ENCODE data around the gene LGR6. TPM values are rescaled to one million over a fixed set of nuclear protein-coding genes. Genes with fewer than 3 reads are reported as not detected.

LGR6 gene
- total RNA-seq, 1 experiment from 2014 or later: 0.56 TPM

- TF ChIP-seq, protein P1, sequence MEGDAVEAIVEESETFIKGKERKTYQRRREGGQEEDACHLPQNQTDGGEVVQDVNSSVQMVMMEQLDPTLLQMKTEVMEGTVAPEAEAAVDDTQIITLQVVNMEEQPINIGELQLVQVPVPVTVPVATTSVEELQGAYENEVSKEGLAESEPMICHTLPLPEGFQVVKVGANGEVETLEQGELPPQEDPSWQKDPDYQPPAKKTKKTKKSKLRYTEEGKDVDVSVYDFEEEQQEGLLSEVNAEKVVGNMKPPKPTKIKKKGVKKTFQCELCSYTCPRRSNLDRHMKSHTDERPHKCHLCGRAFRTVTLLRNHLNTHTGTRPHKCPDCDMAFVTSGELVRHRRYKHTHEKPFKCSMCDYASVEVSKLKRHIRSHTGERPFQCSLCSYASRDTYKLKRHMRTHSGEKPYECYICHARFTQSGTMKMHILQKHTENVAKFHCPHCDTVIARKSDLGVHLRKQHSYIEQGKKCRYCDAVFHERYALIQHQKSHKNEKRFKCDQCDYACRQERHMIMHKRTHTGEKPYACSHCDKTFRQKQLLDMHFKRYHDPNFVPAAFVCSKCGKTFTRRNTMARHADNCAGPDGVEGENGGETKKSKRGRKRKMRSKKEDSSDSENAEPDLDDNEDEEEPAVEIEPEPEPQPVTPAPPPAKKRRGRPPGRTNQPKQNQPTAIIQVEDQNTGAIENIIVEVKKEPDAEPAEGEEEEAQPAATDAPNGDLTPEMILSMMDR (IDR thresholded peaks at IDR 0.05; ENCODE audit: unreplicated experiment): no peak
- Mint-ChIP-seq H3K27ac (ENCODE audit: low read depth, unreplicated experiment) (no peak overlapping the region), H3K9me3 (ENCODE audit: unreplicated experiment) (no peaks in the 10 kb centered on the region), H3K27me3 (ENCODE audit: insufficient read depth, unreplicated experiment) (peaks cover 62% of the 10 kb centered on the region), H3K4me3 (ENCODE audit: unreplicated experiment) (no peak overlapping the region), H3K4me1 (ENCODE audit: insufficient read depth, unreplicated experiment) (peaks cover 31% of the 10 kb centered on the region), H3K36me3 (ENCODE audit: insufficient read depth, unreplicated experiment) (no peaks in the 10 kb centered on the region)
- intact Hi-C loops (cut with micrococcal nuclease): no loop called here
- no peak for DNase-seq (ENCODE audit: unreplicated experiment)
- BruUV-seq (replicated peaks): no TSS peak
- ChIA-PET CTCF (interaction anchor here (1.6 kb wide), 2 partner anchors 29 to 120 kb away, joined by 4 to 8 read pairs; no protein-coding TSS in a partner anchor), POLR2A (no interaction called here)
Measured at GRCh38 chr1:202217951-202218350, 24.4 kb downstream of the LGR6 start.

DNA sequence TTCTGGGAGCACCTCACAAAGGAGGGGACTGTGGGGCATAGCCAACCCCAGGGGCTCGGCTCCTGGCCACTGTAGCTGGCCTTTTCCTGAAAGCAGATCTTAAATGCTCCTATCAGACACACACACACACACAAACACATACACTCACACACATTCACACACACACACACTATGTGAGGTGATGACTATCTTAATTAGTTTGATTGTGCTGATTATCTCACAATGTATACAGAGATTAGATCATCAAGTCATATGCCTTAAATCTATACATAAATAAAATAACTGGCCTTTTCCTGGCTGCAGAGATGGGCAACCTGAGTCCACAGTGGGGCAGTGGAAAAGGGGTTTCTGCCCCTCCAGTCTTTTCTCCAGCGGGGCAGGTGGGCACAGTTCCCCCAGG, 27.1 kb downstream of the LGR6 start:
- intact Hi-C loops (cut with micrococcal nuclease): no loop called here
- Mint-ChIP-seq H3K27me3 (ENCODE audit: insufficient read depth, unreplicated experiment) (peaks cover 34% of the 10 kb centered on the region), H3K4me3 (ENCODE audit: unreplicated experiment) (no peak overlapping the region), H3K9me3 (ENCODE audit: unreplicated experiment) (no peaks in the 10 kb centered on the region), H3K27ac (ENCODE audit: low read depth, unreplicated experiment) (no peak overlapping the region), H3K36me3 (ENCODE audit: insufficient read depth, unreplicated experiment) (no peaks in the 10 kb centered on the region), H3K4me1 (ENCODE audit: insufficient read depth, unreplicated experiment) (peaks cover 22% of the 10 kb centered on the region)
- no TSS peak for BruUV-seq (replicated peaks)
- POLR2A ChIA-PET: interaction anchor here (1.3 kb wide), 1 partner anchor 10 kb away, joined by 4 read pairs; no protein-coding TSS in a partner anchor
- CTCF ChIA-PET: interaction anchor here (0.6 to 0.9 kb wide), 4 partner anchors 10 to 97 kb away, joined by 3 to 4 read pairs (median 3); no protein-coding TSS in a partner anchor
- TF ChIP-seq, protein P1 (IDR thresholded peaks at IDR 0.05; ENCODE audit: unreplicated experiment): no peak
- DNase-seq (ENCODE audit: unreplicated experiment): no peak

- TF ChIP-seq, protein P1 (IDR thresholded peaks at IDR 0.05; ENCODE audit: unreplicated experiment): no peak
- Mint-ChIP-seq H3K4me1 (ENCODE audit: insufficient read depth, unreplicated experiment) (peaks cover 21% of the 10 kb centered on the region), H3K36me3 (ENCODE audit: insufficient read depth, unreplicated experiment) (no peaks in the 10 kb centered on the region), H3K27me3 (ENCODE audit: insufficient read depth, unreplicated experiment) (peaks cover 23% of the 10 kb centered on the region), H3K9me3 (ENCODE audit: unreplicated experiment) (no peaks in the 10 kb centered on the region), H3K27ac (ENCODE audit: low read depth, unreplicated experiment) (no peak overlapping the region), H3K4me3 (ENCODE audit: unreplicated experiment) (no peak overlapping the region)
- BruUV-seq (replicated peaks): no TSS peak
- intact Hi-C loops (cut with micrococcal nuclease): no loop called here
- ChIA-PET CTCF (interaction anchor here (0.7 to 1.8 kb wide), 5 partner anchors 12 to 90 kb away, joined by 3 to 11 read pairs (median 5); no protein-coding TSS in a partner anchor), POLR2A (interaction anchor here (0.7 to 2.6 kb wide), 11 partner anchors 9 to 742 kb away, joined by 3 to 22 read pairs (median 4); no protein-coding TSS in a partner anchor)
- DNase-seq (ENCODE audit: unreplicated experiment): peak; percentile 90
Measured at GRCh38 chr1:202221911-202222909, 28.6 kb downstream of the LGR6 start.

All from MCF 10A (cell line).